ENCODE data around the gene CT45A9.

DNA sequence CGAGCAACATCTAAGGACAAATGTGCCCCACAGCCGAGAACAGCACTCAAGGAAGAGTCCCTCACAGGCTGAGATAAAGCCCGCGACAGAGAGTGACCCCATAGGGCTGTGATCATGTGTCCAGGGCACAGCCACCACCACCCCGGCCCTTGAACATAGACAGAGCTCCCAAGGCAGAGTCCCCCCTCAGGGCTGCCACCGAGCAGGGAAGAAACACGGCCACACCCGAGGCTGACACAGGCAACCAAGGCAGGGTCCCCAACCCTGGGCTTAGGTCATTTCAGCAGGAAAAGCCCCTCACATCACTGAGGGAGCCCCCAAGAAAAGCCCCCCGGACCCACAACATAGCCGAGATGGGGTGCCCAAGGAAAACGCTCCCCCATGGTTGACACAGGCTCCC, 21.2 kb upstream of the CT45A9 start:
- TF ChIP-seq, protein P1, sequence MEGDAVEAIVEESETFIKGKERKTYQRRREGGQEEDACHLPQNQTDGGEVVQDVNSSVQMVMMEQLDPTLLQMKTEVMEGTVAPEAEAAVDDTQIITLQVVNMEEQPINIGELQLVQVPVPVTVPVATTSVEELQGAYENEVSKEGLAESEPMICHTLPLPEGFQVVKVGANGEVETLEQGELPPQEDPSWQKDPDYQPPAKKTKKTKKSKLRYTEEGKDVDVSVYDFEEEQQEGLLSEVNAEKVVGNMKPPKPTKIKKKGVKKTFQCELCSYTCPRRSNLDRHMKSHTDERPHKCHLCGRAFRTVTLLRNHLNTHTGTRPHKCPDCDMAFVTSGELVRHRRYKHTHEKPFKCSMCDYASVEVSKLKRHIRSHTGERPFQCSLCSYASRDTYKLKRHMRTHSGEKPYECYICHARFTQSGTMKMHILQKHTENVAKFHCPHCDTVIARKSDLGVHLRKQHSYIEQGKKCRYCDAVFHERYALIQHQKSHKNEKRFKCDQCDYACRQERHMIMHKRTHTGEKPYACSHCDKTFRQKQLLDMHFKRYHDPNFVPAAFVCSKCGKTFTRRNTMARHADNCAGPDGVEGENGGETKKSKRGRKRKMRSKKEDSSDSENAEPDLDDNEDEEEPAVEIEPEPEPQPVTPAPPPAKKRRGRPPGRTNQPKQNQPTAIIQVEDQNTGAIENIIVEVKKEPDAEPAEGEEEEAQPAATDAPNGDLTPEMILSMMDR (IDR thresholded peaks at IDR 0.05): no peak
- TF ChIP-seq POLR2AphosphoS5 (IDR thresholded peaks at IDR 0.05; ENCODE audit: low read depth, low read length): no peak

Measured in Panc1 (cell line).